Vagina (tissue), 2 donors: Measurements from ENCODE around the gene OR51I1. TPM values are rescaled to one million over a fixed set of nuclear protein-coding genes. Genes with fewer than 3 reads are reported as not detected.

Experiments used
- DNase-seq, 2 donors: peaks; one replicate each; pipeline ENCODE4 v3.0.0-alpha.2; 2017; ENCODE audit errors: extremely low spot score in 2 of 2
- H3K27ac ChIP-seq: fragments of 200-600 bp; sonication (generic); one replicate; pipeline ENCODE4 v1.5.1; 2019
- H3K27me3 ChIP-seq: fragments of 200-600 bp; sonication (generic); one replicate; pipeline ENCODE4 v1.5.1; 2019
- H3K36me3 ChIP-seq, 2 donors: fragments of 200-600 bp; sonication (generic); one replicate each; pipeline ENCODE4 v1.5.1; 2017 to 2019
- H3K4me1 ChIP-seq: fragments of 200-600 bp; sonication (generic); one replicate; pipeline ENCODE4 v1.5.1; 2019
- H3K4me3 ChIP-seq, 2 donors: fragments of 200-600 bp; sonication (generic); 1 replicate in 1 of 2; 2 replicates in 1 of 2; pipeline ENCODE4 v1.5.1; 2016 to 2019
- H3K9me3 ChIP-seq: fragments of 200-600 bp; sonication (generic); one replicate; pipeline ENCODE4 v1.5.1; 2019
- POLR2A ChIP-seq, 2 donors: fragments of 450-650 bp; IDR thresholded peaks; one replicate each; pipeline ENCODE4 v1.6.1; 2017; ENCODE audit warnings: antibody characterized with exemption in 2 of 2, mild to moderate bottlenecking in 2 of 2, moderate library complexity in 2 of 2
- POLR2AphosphoS5 ChIP-seq, 2 donors: sonication (generic); formaldehyde crosslinking; IDR thresholded peaks; one replicate each; pipeline ENCODE4 v1.9.0; 2017; ENCODE audit warnings: antibody characterized with exemption in 2 of 2, mild to moderate bottlenecking in 2 of 2, low read depth in 1 of 2; ENCODE audit not compliant: insufficient read depth in 1 of 2
- intact Hi-C: fragments of 100-400 bp; cut with DNase I; formaldehyde crosslinking; loops from one replicate; pipeline ENCODE4 v1.15.1; 2023
- total RNA-seq: library from RNA; depleted of rRNA; stranded (reverse); fragments of >200 nt; gene quantifications from one replicate; pipeline ENCODE4 v1.2.3, GENCODE V29; 2016
- TF ChIP-seq, protein P1 (sequence below), 3 experiments: fragments of 450-650 bp in 2 of 3; fragments of 200-600 bp in 1 of 3; sonication (generic) in 1 of 3; IDR thresholded peaks; one replicate each; pipeline ENCODE4 v1.5.1; 2017 to 2019; ENCODE audit warnings: antibody characterized with exemption in 3 of 3, mild to moderate bottlenecking in 2 of 3, moderate library complexity in 2 of 3

Gene OR51I1
- total RNA-seq, 1 donor from 2014 or later = not detected

- no peaks in the 10 kb centered on the region for H3K27me3 ChIP-seq
- no peak for DNase-seq
- H3K4me3 ChIP-seq = no peak overlapping the region
- intact Hi-C loops = no loop called here
- TF ChIP-seq, protein P1, sequence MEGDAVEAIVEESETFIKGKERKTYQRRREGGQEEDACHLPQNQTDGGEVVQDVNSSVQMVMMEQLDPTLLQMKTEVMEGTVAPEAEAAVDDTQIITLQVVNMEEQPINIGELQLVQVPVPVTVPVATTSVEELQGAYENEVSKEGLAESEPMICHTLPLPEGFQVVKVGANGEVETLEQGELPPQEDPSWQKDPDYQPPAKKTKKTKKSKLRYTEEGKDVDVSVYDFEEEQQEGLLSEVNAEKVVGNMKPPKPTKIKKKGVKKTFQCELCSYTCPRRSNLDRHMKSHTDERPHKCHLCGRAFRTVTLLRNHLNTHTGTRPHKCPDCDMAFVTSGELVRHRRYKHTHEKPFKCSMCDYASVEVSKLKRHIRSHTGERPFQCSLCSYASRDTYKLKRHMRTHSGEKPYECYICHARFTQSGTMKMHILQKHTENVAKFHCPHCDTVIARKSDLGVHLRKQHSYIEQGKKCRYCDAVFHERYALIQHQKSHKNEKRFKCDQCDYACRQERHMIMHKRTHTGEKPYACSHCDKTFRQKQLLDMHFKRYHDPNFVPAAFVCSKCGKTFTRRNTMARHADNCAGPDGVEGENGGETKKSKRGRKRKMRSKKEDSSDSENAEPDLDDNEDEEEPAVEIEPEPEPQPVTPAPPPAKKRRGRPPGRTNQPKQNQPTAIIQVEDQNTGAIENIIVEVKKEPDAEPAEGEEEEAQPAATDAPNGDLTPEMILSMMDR (IDR thresholded peaks at IDR 0.05) = no peak
- TF ChIP-seq POLR2AphosphoS5 (IDR thresholded peaks at IDR 0.05; ENCODE audit: insufficient read depth in 1 of 2, low read depth in 1 of 2) (no peak), POLR2A (IDR thresholded peaks at IDR 0.05) (no peak)
- H3K4me1 ChIP-seq = no peaks in the 10 kb centered on the region
- H3K36me3 ChIP-seq = no peaks in the 10 kb centered on the region
- no peaks in the 10 kb centered on the region for H3K9me3 ChIP-seq
- no peak overlapping the region for H3K27ac ChIP-seq
Observed at GRCh38 chr11:5486421-5486820, 45.1 kb upstream of the OR51I1 start.

DNA sequence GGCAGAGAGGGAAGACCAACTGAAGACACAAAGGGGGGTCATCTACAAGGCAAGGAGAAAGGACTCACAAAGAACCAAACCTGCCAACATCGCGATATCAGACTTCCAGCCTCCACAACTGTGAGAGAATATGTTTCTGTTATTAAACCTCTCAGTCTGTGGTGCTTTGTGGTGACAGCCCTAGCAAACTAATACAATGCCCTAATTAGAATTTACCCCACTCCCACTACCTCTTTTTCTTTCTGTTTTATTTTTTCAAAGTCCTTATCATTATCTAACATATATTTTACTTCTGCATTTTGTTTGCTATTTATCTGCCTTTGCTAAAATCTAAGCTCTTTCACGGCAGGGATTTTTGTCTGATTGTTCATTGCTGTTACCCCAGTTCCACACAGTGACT, 44.7 kb upstream of the OR51I1 start:
- no peaks in the 10 kb centered on the region for H3K9me3 ChIP-seq
- no peaks in the 10 kb centered on the region for H3K4me1 ChIP-seq
- H3K36me3 ChIP-seq = no peaks in the 10 kb centered on the region
- no peak for DNase-seq
- TF ChIP-seq, protein P1 (IDR thresholded peaks at IDR 0.05) = no peak
- TF ChIP-seq POLR2AphosphoS5 (IDR thresholded peaks at IDR 0.05; ENCODE audit: insufficient read depth in 1 of 2, low read depth in 1 of 2) = no peak
- TF ChIP-seq POLR2A (IDR thresholded peaks at IDR 0.05) = no peak
- intact Hi-C loops = no loop called here
- H3K4me3 ChIP-seq = no peak overlapping the region
- H3K27me3 ChIP-seq = no peaks in the 10 kb centered on the region
- no peak overlapping the region for H3K27ac ChIP-seq

DNA sequence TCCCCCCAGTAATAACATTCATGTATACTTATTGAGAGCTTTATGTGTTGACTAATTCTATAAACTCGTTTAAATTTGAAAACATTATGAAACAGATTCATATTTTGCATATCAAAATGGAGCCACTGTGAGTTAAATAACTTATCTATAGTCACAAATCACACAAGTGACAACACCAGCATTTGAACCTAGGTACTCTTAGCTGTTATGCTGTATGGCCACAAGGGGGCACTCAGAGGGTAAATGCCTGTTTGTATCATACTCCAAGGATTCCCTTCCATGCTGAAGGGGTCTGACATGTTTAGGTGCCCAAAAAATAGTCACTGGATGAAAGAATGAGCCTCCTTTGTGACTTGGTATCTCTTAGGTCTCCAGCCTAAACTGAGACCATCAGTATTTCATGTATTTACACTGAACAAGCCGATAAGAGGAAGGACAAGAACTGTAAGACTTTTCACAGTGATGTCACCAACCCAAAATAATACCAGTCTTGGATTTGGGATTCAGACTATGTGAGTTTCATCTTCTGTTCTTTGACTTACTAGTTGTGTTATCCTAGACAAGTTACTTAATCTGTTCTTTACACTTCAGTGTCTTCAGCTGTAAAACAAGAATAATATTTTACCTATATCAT, 35.0 kb upstream of the OR51I1 start:
- H3K4me1 ChIP-seq = no peaks in the 10 kb centered on the region
- no peak for DNase-seq
- TF ChIP-seq, protein P1 (IDR thresholded peaks at IDR 0.05) = peak in 2 of 3 experiments; percentile 26 to 54
- no peak for TF ChIP-seq POLR2A (IDR thresholded peaks at IDR 0.05)
- H3K4me3 ChIP-seq = no peak overlapping the region
- intact Hi-C loops = loop anchor here (10.0 kb wide), 1 partner anchor 328 kb away; the partner anchor contains the start of gene OR52N2
- no peak overlapping the region for H3K27ac ChIP-seq
- H3K27me3 ChIP-seq = no peaks in the 10 kb centered on the region
- H3K36me3 ChIP-seq = no peaks in the 10 kb centered on the region
- H3K9me3 ChIP-seq = no peaks in the 10 kb centered on the region

DNA sequence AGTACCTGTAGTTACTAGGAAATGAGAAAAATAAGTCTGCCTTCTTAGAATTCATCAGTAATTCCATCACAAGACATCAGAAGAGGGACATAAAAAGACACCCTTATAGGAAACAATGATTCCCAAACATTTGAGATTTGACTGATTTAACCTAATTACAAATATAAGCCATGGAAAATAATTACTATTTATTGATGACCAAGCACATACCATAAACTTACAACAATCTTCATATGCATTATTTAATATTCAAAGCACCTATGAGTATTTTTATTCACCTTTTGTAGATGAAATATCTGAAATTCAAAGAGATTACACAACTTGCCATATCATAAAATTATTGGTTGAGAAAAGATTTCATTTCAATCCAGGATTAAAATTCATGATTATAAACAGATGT, 32.6 kb upstream of the OR51I1 start:
- intact Hi-C loops = loop anchor here (10.0 kb wide), 1 partner anchor 331 kb away; the partner anchor contains the start of gene OR52N2
- H3K4me1 ChIP-seq = no peaks in the 10 kb centered on the region

GRCh38 chr11:5467527-5467926, 26.2 kb upstream of the OR51I1 start:
- Histone ChIP-seq H3K9me3 (no peaks in the 10 kb centered on the region), H3K4me3 (no peak overlapping the region), H3K27me3 (no peaks in the 10 kb centered on the region), H3K4me1 (no peaks in the 10 kb centered on the region), H3K27ac (no peak overlapping the region), H3K36me3 (no peaks in the 10 kb centered on the region)
- TF ChIP-seq, protein P1 (IDR thresholded peaks at IDR 0.05) = no peak
- TF ChIP-seq POLR2A (IDR thresholded peaks at IDR 0.05) (no peak), POLR2AphosphoS5 (IDR thresholded peaks at IDR 0.05; ENCODE audit: insufficient read depth in 1 of 2, low read depth in 1 of 2) (no peak)
- intact Hi-C loops = no loop called here
- DNase-seq = no peak

More for the DNA sequence above, 32.6 kb upstream of the OR51I1 start:
- Histone ChIP-seq H3K9me3 (no peaks in the 10 kb centered on the region), H3K36me3 (no peaks in the 10 kb centered on the region), H3K27me3 (no peaks in the 10 kb centered on the region), H3K27ac (no peak overlapping the region), H3K4me3 (no peak overlapping the region)
- no peak for TF ChIP-seq POLR2A (IDR thresholded peaks at IDR 0.05)
- TF ChIP-seq, protein P1 (IDR thresholded peaks at IDR 0.05) = no peak
- TF ChIP-seq POLR2AphosphoS5 (IDR thresholded peaks at IDR 0.05; ENCODE audit: insufficient read depth in 1 of 2, low read depth in 1 of 2) = no peak
- no peak for DNase-seq
